ENCODE measurements around the gene PAPPA.

PAPPA gene

DNA sequence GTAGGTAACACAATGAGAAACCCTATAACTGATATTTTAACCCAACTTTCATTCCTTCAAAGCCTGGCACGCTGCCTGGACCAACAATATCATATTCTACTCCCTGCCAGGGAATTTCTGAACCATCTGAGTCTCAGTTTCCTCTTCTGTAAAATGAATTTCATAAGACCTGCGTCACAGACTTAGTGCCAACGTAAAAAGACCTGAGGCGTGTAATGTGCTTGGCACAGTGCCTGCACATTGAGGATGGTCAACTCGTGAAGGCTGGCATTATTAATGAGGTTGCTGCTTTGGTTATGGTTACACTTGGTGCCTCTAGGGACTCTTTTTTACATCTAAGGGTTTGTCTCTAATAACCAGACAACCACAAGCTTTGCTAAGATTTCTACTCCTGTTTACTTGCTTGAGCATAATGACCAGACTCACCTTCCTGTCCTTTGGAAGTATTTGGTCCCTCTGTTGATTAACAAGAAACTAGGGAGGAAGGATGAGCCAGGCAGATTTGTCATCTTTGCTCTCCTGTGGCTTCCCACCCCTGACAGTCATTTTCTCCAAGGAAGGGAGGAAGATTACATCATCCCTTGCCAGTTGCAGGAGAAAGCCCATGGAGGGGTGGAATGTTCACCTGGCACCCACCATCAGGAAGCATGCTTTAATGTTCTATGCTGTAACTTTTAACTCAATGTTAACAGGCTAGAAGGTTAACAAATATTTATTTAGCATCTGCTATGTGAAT lies 79.0 kb downstream of the PAPPA start:
- DNase-seq = no peak

DNA sequence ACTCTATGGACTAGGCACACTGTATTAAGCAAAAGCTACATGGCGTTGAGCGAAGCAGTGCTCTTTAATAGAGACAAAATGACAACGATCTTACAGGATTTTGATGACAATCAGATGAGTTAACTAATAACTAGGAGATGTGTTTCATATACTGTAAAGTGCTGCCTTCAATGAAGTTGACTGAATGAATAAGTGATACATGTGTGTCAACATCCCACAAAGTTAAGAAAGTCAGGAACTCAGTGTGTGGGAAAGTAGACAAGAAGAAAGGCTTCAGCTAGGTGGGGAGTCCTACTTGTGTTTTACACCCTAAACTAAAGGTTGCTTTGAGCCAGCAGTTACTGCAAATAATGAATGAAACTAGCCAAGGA lies 79.6 kb downstream of the PAPPA start:
- DNase-seq = no peak

DNA sequence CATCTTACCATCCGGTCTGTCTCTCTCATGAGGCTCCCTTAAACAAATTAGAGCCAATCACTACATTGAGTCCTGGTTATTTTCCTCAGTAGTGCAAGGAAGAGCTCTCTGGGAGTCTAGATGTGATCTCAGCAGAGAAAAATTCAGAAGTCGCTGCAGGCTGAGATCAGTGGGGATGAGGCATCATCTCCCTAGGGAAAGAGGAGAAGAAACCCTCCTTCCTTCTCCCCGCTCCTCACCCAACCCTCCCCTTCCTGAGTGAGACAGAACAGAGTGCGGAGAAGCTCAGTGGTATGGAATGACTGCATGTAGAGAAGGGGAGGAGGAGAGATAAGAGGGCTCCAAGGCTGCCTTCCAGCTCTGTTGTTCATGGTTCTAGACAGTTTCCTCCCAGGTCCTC lies 80.5 kb downstream of the PAPPA start:
- DNase-seq = no peak

DNA sequence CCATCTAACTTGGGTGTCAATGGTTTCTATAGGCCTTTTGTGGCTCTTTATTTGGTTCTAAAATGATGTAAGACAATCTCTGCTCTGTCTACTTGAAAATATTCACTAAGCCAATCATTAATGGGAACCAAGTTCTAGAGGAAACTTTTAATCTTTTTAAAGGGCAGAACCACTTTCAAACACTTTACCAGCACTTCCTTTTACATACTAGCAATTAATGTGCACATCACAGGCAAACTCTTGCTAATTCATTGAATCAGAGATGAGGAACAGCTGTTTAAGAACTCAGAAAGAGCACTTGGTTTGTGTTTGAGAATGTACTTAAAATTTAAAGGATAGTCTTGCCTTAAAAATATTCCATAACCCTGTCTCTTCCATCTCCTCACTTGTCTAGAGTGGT lies 83.4 kb downstream of the PAPPA start:
- DNase-seq = no peak

DNA sequence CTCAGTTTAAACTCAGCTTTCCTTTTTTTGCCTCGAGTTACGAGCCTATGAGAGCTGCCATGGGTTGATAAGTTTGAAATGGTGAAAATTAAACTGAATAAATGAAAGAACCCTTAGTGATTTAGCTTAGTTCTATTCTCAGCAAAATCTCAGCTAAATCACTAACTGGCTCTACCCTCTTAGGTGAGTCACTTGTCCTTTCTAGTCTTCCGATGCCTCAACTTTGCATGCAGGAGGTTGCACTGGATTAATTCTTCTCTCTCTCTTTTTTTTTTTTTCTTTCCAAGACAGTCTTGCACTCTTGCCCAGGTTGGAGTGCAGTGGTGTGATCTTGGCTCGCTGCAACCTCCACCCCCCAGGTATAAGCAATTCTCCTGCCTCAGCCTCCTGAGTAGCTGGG lies 83.9 kb downstream of the PAPPA start:
- no peak for DNase-seq

DNA sequence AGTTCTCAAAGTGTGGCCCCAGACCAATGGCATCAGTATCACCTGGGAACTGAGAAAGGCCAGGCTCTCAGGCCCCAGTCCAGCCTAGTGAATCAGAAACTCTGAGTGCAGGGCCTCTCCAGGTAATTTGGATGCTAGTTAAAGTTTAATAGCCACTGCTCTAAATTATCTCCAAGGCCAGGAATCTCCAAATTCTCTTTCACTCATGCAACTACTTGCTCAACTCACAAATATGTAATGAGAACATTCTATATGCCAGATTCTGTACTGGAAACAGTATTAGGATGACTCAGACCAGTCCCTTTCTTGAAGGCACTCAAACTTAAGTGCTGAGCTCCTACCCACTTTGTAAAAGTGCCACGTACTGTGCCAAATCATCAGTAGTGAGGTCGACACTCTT lies 84.6 kb downstream of the PAPPA start:
- DNase-seq = no peak

DNA sequence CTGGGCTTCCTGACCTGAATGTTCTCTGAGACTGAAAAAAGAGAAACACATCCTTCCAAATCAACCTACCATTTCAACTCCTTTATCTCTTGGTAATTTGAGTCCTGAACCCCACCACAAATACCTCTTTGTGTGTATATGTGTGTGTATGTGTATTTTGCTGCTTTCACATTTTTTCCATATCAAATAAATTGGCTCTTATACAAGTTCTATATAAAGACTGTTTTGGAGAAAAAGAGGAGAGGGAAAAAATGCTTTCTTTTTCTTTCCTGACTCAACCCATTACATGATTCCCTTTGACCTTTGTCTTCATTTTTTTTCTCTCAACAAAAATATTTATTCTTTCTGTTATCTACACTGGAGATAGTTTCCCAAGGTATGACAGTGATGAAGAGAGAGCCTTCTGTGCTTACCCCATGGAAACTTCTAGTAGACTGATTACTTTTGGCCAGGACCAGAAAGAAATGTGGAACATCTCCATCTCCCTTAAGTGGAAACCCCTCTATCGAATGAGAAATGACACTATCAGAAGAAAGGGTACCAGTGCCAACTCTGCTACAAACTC lies 85.3 kb downstream of the PAPPA start:
- no peak for DNase-seq

DNA sequence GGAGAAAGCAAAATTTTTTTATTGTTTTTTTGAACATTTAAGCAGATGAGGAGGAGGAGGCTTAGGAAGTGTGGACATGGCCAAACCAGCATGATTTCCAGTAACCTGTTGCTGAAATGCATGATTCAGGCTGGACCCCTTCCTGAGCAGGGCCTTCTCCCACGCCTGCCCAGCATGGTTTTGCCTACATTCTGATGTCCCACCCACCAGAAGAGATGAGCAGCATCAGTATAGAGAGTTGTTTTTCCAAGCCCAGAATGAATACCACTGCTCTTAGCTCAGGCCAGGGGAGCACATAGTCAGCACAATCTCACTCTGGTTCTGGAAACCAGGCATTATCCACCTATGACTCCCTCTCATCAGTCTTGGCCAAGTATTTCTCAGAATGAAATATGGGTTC lies 90.1 kb downstream of the PAPPA start:
- DNase-seq = no peak

DNA sequence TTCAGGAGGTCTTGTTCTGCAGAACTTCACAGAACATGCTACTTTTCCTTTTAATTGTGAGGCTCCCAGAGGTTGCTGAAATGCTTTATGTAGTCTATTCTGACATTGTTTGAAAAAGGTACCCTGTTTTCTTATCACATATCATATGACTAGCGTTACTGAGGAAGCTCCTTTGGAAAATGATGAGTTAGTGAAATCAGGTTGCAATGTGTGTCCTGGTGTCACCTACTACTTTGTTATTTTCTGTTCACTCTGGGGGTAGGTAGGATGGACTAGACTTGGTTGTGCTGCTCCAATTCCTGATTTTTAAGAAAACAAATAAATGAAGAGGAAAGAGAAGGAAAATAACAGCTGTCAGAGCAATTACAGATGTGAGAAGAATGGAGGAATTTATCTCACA lies 93.7 kb downstream of the PAPPA start:
- no peak for DNase-seq

DNA sequence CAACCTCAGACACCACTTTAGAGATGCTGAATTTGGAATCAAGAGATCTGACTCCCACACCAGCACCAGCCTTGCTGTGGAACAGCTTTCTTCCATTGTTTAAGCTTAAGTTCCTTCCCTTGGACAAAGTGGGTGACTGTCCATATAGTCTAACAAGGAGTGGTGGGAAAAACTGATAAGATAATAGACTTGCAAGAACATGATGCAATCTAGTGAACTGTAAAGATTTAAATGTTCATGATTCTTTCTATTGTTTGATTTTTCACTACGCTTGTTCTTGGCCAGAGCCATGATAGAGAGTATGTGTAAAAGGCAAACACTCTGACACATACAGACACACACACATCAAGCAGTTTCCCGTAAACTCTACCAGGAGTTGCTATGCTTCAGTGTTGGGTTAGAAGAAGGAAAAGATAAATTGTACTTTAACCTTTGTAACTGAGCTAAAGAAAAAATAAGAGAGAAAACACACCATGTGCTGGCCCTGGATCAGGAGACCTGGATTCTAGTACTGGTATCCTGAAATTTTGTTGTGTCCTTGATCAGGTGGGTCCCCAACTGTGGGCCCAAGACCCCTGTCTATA lies 94.3 kb downstream of the PAPPA start:
- no peak for DNase-seq

DNA sequence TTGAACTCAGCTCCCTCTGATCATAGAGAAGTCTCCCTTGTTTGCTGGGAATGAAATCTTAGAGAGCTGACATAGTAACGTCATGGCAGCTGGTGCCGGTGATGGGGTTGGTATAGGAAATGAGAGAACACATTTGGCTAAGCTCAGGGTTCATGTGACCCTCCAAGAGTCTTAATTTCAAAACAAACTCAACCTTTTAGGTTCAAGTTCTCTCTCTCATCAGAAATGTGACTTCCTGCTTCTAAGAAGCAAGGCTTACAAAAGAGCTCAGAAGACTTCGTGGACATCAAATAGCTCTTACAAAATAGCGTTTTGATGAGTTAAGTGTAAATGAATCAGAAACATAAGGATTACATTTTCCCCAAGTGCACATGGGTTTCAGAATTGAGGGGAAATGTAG lies 97.3 kb downstream of the PAPPA start:
- no peak for DNase-seq

DNA sequence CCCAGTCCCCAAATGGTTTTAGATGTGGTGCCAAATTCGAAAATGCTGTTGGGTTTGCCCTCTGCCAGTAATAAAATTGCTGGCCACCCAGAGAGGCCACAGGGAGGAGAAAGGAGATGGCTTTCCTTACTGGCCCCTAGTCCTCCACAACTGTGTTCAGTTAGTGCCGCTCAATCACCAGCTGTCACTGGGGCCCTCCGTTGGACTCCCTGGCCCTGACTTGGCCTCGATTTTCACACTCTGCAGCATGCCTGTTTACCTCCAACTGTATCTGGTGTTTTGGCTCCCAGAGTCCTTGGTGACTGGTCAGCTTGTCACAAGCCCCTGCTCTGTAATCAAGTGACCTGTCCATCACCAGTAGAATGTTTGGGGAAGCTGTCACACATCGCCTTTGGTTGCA lies 97.8 kb downstream of the PAPPA start:
- DNase-seq = no peak

DNA sequence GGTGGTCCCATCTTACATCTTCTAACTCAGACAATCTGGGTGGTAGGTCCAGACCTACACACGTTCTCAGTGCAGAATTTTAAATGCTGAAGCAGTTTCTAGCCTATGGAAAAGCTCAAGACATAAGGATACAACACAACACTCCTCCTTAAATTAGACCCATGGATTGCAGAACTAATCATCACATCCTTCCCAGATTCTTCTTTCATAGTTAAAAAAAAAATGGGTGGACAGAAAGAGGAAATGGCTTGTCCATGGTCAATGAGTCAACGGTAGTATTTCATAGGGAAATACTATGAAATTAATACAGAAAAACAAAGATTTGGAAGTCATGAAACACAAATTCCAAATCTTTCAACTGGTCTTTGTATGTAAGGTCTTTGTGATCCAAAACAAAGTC lies 106.9 kb downstream of the PAPPA start:
- DNase-seq = no peak

DNA sequence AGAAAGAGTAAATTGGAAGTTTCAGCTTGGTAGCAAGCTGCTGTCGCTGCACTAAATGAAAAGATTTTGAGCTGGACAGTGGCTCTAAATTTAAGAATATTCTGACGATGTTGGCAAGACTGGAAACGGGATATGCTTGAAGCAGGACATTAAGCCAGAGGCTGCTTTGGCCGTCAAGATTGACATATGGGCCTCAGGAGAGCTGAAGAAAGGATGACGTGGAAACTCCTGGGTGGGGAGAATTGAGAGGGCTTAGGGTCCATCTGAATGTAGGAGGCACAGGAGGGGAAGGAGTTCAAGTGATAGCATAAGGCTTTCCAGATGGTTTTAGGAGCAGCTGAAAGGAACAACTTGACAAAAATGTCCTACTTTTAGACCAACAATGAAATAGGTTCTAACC lies 108.9 kb downstream of the PAPPA start:
- DNase-seq = no peak

DNA sequence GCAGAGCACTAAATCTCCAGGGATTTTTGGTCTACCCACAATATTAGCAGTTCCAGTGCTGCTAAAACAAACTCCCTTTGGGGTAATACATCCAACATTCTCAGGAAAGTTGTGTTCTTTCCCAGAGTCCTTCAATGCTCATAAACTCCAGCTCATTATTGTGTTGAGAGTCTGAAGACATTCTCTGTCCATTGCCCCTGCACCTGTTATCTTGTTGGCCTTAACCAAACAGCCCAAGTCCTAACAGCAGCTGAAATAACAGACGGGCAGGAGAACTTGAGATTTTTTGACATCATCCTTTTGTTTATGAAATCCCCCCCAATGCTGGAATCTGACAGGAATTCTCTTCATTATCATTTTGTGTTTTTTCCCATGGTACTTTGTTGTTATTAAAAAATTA lies 110.8 kb downstream of the PAPPA start:
- no peak for DNase-seq

DNA sequence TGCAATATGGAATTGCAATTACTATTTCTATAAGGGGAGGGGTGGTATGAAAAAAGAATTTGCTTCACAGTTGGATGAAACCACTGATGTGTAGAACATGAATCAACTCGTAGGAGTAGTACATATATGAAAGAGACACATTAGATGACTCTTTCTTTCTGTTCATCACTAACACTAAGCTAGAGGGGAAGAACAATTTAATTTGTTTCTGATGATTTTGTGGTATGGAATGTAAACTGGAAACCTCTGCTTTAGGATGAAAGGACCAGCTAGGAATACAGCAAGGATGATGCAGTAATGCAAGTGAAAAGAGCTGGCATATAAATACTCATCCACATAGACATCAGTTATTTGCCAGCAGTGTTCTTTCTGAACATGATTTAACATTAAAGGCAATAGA lies 113.4 kb downstream of the PAPPA start:
- no peak for DNase-seq

DNA sequence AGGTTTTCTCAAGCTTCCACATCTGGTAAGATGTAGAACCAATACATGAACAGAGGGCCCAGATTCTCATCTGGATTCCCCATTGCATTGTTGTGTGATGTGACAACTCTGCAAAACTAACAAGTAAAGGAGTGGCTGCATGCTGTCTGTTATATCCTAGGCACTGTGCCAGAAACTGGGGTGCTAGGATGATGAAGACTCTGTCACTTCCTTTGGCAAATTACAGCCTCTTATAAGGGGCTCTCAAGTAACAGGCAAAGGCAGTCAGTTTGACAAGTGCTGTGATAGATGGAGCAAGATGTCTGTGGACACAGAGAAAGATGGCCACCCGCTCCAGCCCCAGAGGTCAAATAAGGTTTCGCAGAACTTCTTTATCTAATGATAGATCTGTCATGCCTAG lies 115.7 kb downstream of the PAPPA start:
- DNase-seq = no peak

DNA sequence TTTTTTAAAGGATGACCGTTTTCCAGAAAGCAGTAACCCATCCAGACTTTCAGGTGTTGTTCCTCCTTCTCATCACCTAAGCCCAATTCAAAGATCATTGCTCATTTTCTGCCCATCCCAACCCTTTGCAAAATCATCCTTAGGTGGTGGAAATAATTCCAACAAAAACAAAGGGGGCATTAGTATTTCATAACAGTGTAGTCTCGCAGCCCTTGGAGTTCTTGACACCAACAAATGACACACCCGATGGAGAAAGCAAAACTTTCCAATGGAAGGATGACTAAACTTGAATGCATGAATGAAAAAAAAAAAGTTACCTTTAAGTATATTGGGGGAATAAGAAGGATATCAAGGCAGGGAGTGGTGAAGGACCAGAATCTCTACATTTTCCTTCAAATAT lies 117.0 kb downstream of the PAPPA start:
- DNase-seq = no peak

DNA sequence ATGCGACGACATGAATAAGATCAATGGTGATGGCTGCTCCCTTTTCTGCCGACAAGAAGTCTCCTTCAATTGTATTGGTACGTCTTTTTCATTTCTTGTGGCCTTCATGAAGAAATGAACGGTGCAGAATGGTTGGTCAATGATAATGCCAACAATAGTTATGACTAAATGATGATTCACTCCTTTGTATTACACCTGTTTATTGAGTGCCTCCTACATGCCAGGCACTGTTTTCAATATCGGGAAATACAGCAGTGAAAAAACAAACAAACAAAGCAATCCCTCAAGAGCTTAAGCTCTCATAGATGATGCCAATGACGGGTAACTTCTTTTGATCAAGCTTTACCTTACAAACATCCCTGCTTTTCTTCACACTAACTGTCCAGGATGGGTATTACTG lies 117.7 kb downstream of the PAPPA start:
- no peak for DNase-seq

DNA sequence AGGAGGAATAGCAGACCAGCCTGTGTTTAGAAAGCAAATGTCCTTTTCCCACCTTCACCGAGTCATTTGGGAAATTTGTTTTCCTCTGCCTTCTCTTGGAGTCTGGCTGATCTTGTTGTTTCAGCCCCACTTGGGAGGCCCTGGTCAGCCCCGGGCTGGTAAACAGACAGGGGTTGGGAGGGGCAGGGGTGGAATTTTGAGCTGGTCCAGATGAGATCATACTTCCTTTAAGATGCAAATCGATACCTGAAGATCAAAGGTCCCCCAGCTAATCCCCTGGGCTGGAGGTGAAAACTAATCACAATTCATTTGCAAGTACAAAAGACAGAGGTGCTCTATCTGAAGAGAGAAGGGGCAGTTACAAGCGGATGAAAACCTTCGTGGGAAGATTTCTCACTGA lies 118.4 kb downstream of the PAPPA start:
- no peak for DNase-seq

DNA sequence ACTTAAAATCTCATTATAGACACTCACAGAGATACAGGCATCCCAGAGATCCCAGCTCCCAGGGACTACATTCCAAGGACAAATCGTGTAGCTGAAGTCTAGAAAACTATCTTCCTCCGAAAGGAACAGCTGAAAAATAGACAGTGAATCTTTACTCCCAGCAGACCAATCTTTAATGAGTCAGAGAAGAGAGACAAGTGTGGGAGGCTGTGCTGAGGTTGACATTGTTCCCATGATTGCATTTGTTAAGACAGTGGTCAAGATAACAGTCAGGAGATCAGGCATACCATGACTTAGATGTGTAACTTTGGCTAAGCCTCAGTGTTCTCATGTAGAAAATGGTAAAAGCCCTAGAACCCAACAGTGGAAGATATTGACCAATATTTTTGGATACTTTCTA lies 120.7 kb downstream of the PAPPA start:
- DNase-seq = no peak

DNA sequence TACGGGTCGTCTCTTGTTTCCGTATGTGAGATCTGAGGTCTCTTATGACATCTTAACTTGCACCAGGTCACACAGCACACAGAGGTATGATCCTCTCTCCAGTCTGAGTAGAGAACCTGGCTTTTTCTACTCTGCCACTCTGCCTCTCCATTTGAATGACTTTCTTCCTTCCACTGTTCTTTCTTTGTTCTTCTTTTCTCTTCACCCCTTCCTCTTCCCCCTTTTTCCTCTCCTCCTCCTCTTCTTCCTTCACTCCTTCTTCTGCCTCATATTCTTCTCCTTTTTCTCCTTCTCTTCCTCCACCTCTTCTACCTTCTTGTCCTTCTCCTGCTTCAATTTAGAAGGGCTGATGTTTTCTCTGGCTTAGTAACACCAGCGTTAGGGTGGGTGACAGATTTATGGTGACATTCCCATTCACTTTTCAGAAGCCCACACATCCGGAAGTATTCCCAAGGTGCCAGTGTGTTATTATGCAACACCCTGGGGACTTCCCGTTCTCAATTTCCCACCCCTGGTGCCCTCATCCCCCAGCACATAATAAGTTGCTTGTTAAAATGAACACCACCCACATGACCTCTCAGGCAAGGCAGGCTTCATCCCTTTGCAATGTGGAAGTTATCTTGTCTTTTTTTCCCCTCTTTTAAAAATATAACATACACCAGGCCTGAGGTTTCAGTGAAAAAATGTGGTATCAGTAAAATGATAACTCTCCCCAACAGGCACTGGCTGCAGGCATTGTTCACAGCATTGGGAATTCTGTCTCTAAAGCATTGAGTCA lies 122.0 kb downstream of the PAPPA start:
- no peak for DNase-seq

DNA sequence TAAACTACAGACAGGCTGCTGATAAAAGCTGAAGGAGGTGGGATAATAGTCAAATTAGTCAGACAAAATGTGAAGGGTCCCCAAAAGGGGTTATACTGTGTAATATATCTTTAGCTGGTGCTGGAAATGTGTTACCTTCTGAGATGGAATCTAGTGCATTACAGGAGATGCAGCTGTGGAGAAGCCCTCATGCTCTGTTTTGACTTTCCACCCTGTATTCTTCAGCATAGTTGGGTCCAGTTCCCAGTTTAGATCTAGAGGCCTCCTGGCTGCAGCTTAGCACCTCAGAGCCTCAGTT lies 122.6 kb downstream of the PAPPA start:
- no peak for DNase-seq

DNA sequence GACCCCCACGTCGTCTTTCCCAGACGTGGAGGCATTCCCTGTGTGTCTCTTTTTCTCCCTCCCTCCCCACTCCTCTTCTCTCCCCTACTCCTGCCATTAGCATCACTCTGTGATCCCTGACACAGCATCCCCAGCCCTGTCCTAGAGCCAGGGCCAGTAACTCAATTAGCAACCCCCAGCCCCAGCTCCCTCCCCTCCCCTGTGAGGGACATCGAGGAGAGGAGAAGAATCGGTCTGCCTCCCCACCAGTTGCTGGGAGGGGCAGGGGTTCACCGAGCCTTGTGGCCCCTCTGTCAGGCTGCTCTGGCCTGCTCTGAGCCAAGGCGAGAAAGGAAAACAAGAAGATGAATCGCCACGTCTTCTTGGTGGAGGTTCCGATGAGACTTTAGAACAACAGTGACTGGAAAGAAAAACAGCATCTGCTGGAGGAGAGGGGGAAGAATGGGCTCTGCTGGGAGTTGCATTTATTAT lies 123.1 kb downstream of the PAPPA start:
- no peak for DNase-seq

All from activated gamma-delta T cell (primary cell).